ENCODE data around the gene TULP4. TPM values are rescaled to one million over a fixed set of nuclear protein-coding genes. Genes with fewer than 3 reads are reported as not detected.
"Not testable (repeated sequence)": the region's sequence is repeated elsewhere in the genome, so short reads cannot be mapped to it uniquely, and the experiment has no call there.

The TULP4 gene
- total and polyA plus RNA-seq, 10 donors, result 1.8 to 143 (median 78.1) TPM

- H3K27me3 ChIP-seq (replicated peaks in 1 of 7), result no peaks in the 10 kb centered on the region
- H3K4me1 ChIP-seq, result peaks cover 0 to 10% (median 0%) of the 10 kb centered on the region in 6 donors
- no peak overlapping the region for H3K27ac ChIP-seq
- intact Hi-C loops (cut with DNase I; ENCODE audit: low total_unique reads), result no loop called here
- WGBS, 5 donors, result 80 to 93% (median 85%) methylated on average over 5 of the region's 5 CpGs
- no peak for TF ChIP-seq POLR2A (IDR thresholded peaks at IDR 0.05)
- no peak for TF ChIP-seq CTCF (IDR thresholded peaks at IDR 0.05 in 8 of 11, conservative IDR thresholded peaks at IDR 0.05 in 3 of 11)
- no peak for DNase-seq
- no peaks in the 10 kb centered on the region for H3K9me3 ChIP-seq
- peaks cover 0 to 53% (median 8%) of the 10 kb centered on the region in 6 donors for H3K36me3 ChIP-seq
- no peak overlapping the region for H3K4me3 ChIP-seq
Observed at GRCh38 chr6:158474961-158475343, 162.7 kb downstream of the TULP4 start.

- Histone ChIP-seq H3K27ac (no peak overlapping the region), H3K27me3 (replicated peaks in 1 of 7) (no peaks in the 10 kb centered on the region), H3K4me3 (no peak overlapping the region), H3K4me1 (peaks cover 0 to 10% (median 0%) of the 10 kb centered on the region in 6 donors), H3K36me3 (peaks cover 0 to 58% (median 14%) of the 10 kb centered on the region in 6 donors), H3K9me3 (no peaks in the 10 kb centered on the region)
- 66 to 84% (median 74%) methylated on average over 15 of the region's 15 CpGs for WGBS, 5 donors
- no peak for DNase-seq
- no peak for TF ChIP-seq CTCF (IDR thresholded peaks at IDR 0.05 in 8 of 11, conservative IDR thresholded peaks at IDR 0.05 in 3 of 11)
- no peak for TF ChIP-seq POLR2A (IDR thresholded peaks at IDR 0.05)
- no peak for TF ChIP-seq POLR2AphosphoS5 (IDR thresholded peaks at IDR 0.05)
- intact Hi-C loops (cut with DNase I; ENCODE audit: low total_unique reads), result no loop called here
Observed at GRCh38 chr6:158475344-158476302, 163.4 kb downstream of the TULP4 start.

- H3K9me3 ChIP-seq, result no peaks in the 10 kb centered on the region
- DNase-seq, result no peak
- H3K27ac ChIP-seq, result no peak overlapping the region
- peaks cover 0 to 10% (median 0%) of the 10 kb centered on the region in 6 donors for H3K4me1 ChIP-seq
- TF ChIP-seq POLR2A (IDR thresholded peaks at IDR 0.05), result no peak
- intact Hi-C loops (cut with DNase I; ENCODE audit: low total_unique reads), result no loop called here
- H3K27me3 ChIP-seq (replicated peaks in 1 of 7), result no peaks in the 10 kb centered on the region
- WGBS, 5 donors, result 76 to 92% (median 87%) methylated on average over 12 of the region's 12 CpGs
- no peak overlapping the region for H3K4me3 ChIP-seq
- peaks cover 0 to 66% (median 21%) of the 10 kb centered on the region in 6 donors for H3K36me3 ChIP-seq
Observed at GRCh38 chr6:158476389-158476788, 164.1 kb downstream of the TULP4 start.

DNA sequence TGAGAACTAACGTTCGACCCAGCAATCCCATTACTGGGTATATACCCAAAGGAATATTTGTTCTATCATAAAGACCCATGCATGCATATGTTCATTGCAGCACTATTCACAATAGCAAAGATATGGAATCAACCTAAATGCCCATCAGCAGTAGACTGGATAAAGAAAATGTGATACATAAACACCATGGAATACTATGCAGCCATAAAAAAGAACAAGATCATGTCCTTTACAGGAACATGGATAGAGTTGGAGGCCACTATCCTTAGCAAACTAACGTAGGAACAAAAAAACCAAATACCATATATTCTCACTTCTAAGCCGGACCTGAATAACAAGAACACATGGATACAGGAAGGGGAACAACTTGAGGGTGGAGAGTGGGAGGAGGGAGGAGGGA is 165.5 kb downstream of the TULP4 start:
- intact Hi-C loops (cut with DNase I; ENCODE audit: low total_unique reads), result not testable (repeated sequence)
- WGBS, 5 donors, result 95 to 99% (median 96%) methylated on average over 4 of the region's 4 CpGs

GRCh38 chr6:158480989-158481388 is 168.7 kb downstream of the TULP4 start:
- intact Hi-C loops (cut with DNase I; ENCODE audit: low total_unique reads), result no loop called here
- Histone ChIP-seq H3K4me3 (no peak overlapping the region), H3K9me3 (no peaks in the 10 kb centered on the region), H3K36me3 (peaks cover 0 to 98% (median 41%) of the 10 kb centered on the region in 6 donors), H3K27me3 (replicated peaks in 1 of 7) (no peaks in the 10 kb centered on the region), H3K27ac (no peak overlapping the region), H3K4me1 (no peaks in the 10 kb centered on the region)
- WGBS, 5 donors, result 89 to 96% (median 96%) methylated on average over 20 of the region's 20 CpGs
- DNase-seq, result no peak
- TF ChIP-seq POLR2AphosphoS5 (IDR thresholded peaks at IDR 0.05) (no peak), CTCF (IDR thresholded peaks at IDR 0.05 in 8 of 11, conservative IDR thresholded peaks at IDR 0.05 in 3 of 11) (no peak), POLR2A (IDR thresholded peaks at IDR 0.05) (no peak)

More for the DNA sequence above, 165.5 kb downstream of the TULP4 start:
- Histone ChIP-seq H3K36me3 (peaks cover 0 to 79% (median 32%) of the 10 kb centered on the region in 6 donors), H3K4me1 (peaks cover 0 to 10% (median 0%) of the 10 kb centered on the region in 6 donors)
- not testable (repeated sequence) for H3K27me3 ChIP-seq (replicated peaks in 1 of 7); H3K9me3 ChIP-seq; DNase-seq; H3K4me3 ChIP-seq; H3K27ac ChIP-seq
